Prostate gland (tissue), 2 donors: ENCODE measurements around the gene LAG3. TPM values are rescaled to one million over a fixed set of nuclear protein-coding genes. Genes with fewer than 3 reads are reported as not detected.

Source experiments
- DNase-seq: peaks from one replicate; pipeline ENCODE4 v3.0.0-alpha.2; 2019; ENCODE audit warnings: low spot score
- H3K27ac ChIP-seq, 2 donors: fragments of 200-600 bp; sonication (generic); 2 replicates each; pipeline ENCODE4 v1.5.1; 2017 to 2019
- H3K27me3 ChIP-seq: fragments of 200-600 bp; sonication (generic); replicated peaks from 2 replicates; pipeline ENCODE4 v1.5.1; 2019; ENCODE audit not compliant: insufficient read depth
- H3K36me3 ChIP-seq, 2 donors: fragments of 200-600 bp; sonication (generic); 1 replicate in 1 of 2; 2 replicates in 1 of 2; pipeline versions ENCODE4 v1.5.1 to v1.8.1; 2017 to 2019
- H3K4me1 ChIP-seq: fragments of 200-600 bp; sonication (generic); replicated peaks from 2 replicates; pipeline ENCODE4 v1.5.1; 2019
- H3K4me3 ChIP-seq, 2 donors: fragments of 200-600 bp; sonication (generic); 2 replicates each; pipeline ENCODE4 v1.5.1; 2017 to 2019
- H3K9me3 ChIP-seq: fragments of 200-600 bp; sonication (generic); 2 replicates; pipeline ENCODE4 v1.5.1; 2017
- CTCF ChIP-seq, 4 experiments: fragments of 200-600 bp in 2 of 4; fragments of 450-650 bp in 2 of 4; sonication (generic) in 2 of 4; IDR thresholded peaks; 1 replicate in 3 of 4; 2 replicates in 1 of 4; pipeline ENCODE4 v1.5.1; 2016 to 2019; ENCODE audit warnings: antibody characterized with exemption in 4 of 4, mild to moderate bottlenecking in 2 of 4, moderate library complexity in 2 of 4
- POLR2A ChIP-seq: fragments of 450-650 bp; IDR thresholded peaks from one replicate; pipeline ENCODE4 v1.6.1; 2016; ENCODE audit warnings: antibody characterized with exemption, mild to moderate bottlenecking
- POLR2AphosphoS5 ChIP-seq: sonication (generic); formaldehyde crosslinking; IDR thresholded peaks from one replicate; pipeline ENCODE4 v1.6.1; 2017; ENCODE audit warnings: antibody characterized with exemption
- WGBS: methylation state at CpG from one replicate; pipeline ENCODE4 v1.1.5; 2018; 5-methylcytosine and 5-hydroxymethylcytosine counted together
- intact Hi-C: fragments of 100-400 bp; cut with DNase I; formaldehyde crosslinking; loops from one replicate; pipeline ENCODE4 v1.14.2; 2022
- total RNA-seq, 2 donors: library from RNA; depleted of rRNA; stranded (reverse); fragments of >200 nt; gene quantifications; one replicate each; pipeline ENCODE4 v1.1.0, GENCODE V29; 2016

LAG3 gene
- total RNA-seq, 2 donors from 2014 or later = 0.73 to 13.1 TPM

GRCh38 chr12:6819106-6820030, 47.0 kb downstream of the LAG3 start:
- no peak overlapping the region for H3K27ac ChIP-seq
- no peak for DNase-seq
- no peak for TF ChIP-seq POLR2A
- TF ChIP-seq CTCF (IDR thresholded peaks at IDR 0.05) = no peak
- TF ChIP-seq POLR2AphosphoS5 = no peak
- no peak overlapping the region for H3K4me3 ChIP-seq
- no peaks in the 10 kb centered on the region for H3K27me3 ChIP-seq
- no peaks in the 10 kb centered on the region for H3K36me3 ChIP-seq
- intact Hi-C loops = no loop called here
- no peaks in the 10 kb centered on the region for H3K9me3 ChIP-seq
- WGBS = 91% methylated on average over 13 of the region's 13 CpGs
- no peaks in the 10 kb centered on the region for H3K4me1 ChIP-seq

GRCh38 chr12:6820166-6820565, 47.8 kb downstream of the LAG3 start:
- Histone ChIP-seq H3K4me3 (no peak overlapping the region), H3K9me3 (no peaks in the 10 kb centered on the region), H3K4me1 (no peaks in the 10 kb centered on the region), H3K27ac (no peak overlapping the region), H3K36me3 (no peaks in the 10 kb centered on the region), H3K27me3 (no peaks in the 10 kb centered on the region)
- WGBS = 80% methylated on average over 5 of the region's 5 CpGs
- DNase-seq = no peak
- intact Hi-C loops = no loop called here
- TF ChIP-seq POLR2A = no peak
- TF ChIP-seq POLR2AphosphoS5 = no peak
- TF ChIP-seq CTCF (IDR thresholded peaks at IDR 0.05) = no peak

GRCh38 chr12:6821591-6822425, 49.5 kb downstream of the LAG3 start, which contains the start of gene GPR162:
TSS of gene GPR162 (plus strand) at chr12:6821821. CDS start at chr12:6823899, 2,078 bp downstream.
- WGBS = 2% methylated on average over 28 of the region's 28 CpGs
- no peak for TF ChIP-seq POLR2AphosphoS5
- intact Hi-C loops = no loop called here
- Histone ChIP-seq H3K27me3 (no peaks in the 10 kb centered on the region), H3K4me3 (peak within 1 kb of the TSS; percentile 29 to 39), H3K9me3 (no peaks in the 10 kb centered on the region), H3K4me1 (no peaks in the 10 kb centered on the region), H3K27ac (peak within 1 kb of the TSS; percentile 2 to 41), H3K36me3 (no peaks in the 10 kb centered on the region)
- DNase-seq = peak; percentile 48

- Histone ChIP-seq H3K4me3 (no peak overlapping the region), H3K36me3 (no peaks in the 10 kb centered on the region), H3K9me3 (no peaks in the 10 kb centered on the region), H3K4me1 (no peaks in the 10 kb centered on the region), H3K27me3 (no peaks in the 10 kb centered on the region), H3K27ac (no peak overlapping the region)
- intact Hi-C loops = no loop called here
- 55% methylated on average over 7 of the region's 7 CpGs for WGBS
- TF ChIP-seq POLR2AphosphoS5 (no peak), CTCF (IDR thresholded peaks at IDR 0.05) (no peak), POLR2A (no peak)
- no peak for DNase-seq
These were observed 50.3 kb downstream of the LAG3 start for GRCh38 chr12:6822426-6823135.
